GM18505 (cell line): ENCODE data around the gene LRP8.

Experiments
- ATAC-seq: cut with Tn5 transposase; IDR thresholded peaks from one replicate; pipeline ENCODE4 v1.9.1; 2021; ENCODE audit not compliant: unreplicated experiment
- POLR2A ChIP-seq: IDR thresholded peaks from 4 replicates; pipeline ENCODE4 v1.6.1; 2011; ENCODE audit warnings: borderline replicate concordance; ENCODE audit not compliant: insufficient read depth, insufficient read length; ENCODE audit errors: extremely low read depth

LRP8 gene

DNA sequence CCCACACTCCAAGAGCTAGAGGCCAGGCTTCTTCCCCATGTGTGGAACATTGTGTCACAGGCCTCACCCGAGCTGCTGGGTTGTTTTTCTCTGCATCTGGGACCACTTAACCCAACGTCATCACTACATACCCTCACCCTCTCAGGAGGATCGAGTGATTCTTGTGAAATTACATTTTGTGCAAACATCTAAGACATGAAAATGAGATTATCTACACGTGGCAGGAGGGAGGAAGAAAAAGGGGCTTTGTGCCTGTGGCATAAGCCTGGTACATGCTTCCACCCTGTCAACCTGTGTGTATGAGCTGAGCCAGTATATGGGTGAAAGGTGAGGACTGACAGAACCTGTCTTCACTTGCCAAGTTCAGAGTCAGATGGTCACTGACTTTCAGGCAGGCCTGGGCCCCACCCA is 129.6 kb downstream of the LRP8 start:
- no peak for ATAC-seq
- no peak for TF ChIP-seq POLR2A

DNA sequence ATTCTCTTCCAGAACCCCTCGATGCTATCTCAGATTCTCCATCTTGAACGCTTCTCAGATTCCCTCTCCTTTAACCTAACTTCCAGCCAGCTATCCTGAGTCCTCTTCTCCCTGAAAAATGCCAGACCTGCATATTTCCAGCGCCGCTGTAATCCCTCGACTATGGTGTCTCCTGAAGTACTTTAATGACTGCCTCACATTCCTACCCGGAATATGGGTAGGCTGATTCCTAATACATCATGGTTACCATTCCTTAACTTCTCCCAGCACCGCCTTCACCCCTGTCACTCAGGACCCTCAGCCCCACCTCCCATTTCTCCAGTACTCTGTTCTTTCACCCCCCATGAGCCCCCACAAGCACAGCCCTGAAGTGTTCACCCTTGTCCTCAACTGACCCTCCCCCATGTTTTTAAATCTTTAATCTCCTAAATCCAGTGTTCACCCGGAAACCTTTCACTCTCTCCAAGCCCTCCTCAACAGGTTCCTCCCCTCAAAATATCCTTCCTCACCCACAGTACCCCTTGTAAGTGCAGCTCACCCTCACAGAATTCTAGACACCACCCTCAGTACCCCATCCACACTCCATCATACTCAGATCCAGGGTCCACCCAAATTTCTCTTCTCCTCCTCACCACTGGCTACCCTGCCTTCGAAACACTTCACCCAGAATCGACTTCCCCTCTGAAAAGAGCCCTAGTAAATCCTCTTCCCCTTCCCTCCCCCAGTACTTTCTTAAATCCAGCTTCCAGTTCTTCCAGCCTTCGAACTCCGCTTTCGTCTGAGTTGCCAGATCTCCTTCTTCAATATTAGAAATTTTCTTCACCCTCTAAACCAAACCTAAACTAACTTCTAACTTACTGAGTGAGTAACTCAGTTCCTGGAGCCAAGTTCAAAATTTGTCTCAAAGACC is 130.3 kb downstream of the LRP8 start:
- ATAC-seq: no peak
- no peak for TF ChIP-seq POLR2A

DNA sequence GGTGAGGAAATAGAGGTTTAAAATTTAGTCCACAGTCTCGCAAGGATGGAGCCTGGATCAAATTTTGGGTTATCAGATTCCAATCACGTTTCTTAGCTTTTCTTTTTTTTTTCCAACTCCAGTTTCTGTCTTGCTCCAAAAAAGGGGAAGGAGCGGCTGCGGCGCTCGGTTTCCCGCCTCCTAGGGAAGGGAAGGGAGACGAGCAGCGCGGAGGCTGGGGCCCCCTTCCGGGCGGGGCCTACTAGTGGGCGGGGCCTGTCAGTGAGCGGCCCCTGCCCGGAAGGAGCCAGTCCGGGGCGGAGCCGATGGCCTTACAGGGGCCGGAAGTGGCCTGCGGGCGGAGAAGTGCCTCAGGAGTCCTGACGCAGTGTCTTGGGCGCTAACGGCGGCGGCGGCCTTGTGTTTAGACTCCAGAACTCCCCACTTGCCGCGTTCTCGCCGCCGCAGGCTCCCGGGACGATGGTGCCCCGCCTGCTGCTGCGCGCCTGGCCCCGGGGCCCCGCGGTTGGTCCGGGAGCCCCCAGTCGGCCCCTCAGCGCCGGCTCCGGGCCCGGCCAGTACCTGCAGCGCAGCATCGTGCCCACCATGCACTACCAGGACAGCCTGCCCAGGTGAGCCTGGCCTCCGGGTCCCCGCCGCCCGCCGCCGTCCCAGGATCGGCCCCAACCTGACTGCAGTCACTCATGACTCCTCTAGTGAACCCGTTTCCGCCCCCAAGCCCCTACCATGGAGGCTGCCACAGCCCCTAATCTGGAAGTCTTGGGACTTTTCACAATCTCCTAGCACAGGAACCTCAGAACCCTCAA is 131.2 kb downstream of the LRP8 start, which contains the start of gene CPT2:
Gene CPT2, plus strand, starts transcription at position 340 of the 806 bp plus-strand sequence. Its CDS starts 120 bp downstream, at position 460.
- ATAC-seq: peak; percentile 97
- peak; percentile 96 for TF ChIP-seq POLR2A

DNA sequence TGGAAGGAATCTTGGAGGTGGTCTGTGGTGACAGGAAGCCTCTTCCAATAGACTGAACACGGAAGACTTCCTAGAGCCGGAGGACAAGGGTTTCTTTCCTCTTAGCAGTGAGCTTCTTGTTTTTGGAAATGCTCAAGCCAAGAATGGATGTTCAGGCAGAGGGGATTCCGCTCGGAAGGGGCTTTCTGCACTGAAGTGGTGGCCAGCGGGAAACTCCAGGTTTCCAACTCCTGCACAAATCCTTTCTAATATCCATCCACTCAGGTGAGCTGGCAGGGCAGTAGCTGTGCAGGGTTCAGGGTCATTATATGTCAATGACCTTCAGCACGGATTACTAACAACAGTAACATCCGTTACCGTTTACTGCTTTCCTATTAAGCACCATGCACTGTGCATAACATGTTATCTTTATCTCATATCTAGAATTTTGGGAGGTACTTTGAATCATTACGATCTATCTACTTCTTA is 131.8 kb downstream of the LRP8 start:
- TF ChIP-seq POLR2A: no peak
- ATAC-seq: peak; percentile 8

DNA sequence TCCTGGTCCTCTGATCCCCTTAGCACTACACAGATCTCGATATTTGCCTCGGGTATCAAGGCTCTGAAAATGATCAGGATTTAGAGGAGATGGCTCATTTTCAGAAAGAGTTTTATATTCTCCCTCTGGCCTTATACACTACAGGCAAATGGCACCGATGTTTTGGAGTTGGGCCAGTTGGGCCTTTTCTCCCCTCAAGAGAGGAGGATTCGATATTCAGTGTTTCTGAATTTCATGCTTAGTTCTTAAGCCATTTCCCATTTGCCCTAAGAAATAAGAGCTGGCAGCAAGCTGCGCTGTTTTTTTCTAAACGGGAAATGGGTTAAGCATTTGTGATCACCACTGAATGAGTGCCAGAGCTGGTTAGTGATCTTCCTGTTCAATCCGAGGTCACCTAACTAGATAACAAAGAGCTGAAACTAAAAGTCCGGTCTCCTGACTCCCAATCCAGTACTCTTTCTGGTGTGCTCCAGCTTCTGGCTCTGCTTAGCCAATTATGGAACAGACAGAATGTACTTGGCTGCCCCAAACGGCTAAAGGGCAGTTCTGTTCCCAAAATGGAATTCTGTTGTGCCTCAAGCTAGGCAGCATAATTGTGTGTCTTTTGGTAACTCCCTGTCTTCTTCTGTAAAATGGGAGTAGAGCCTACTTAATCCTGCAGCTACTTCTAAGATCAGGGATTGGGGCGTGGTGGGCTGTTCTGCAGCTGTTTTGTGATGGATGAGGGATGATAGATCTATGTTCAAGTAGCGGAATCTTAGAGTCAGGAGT is 132.4 kb downstream of the LRP8 start:
- no peak for ATAC-seq
- no peak for TF ChIP-seq POLR2A
